HepG2 (cell line): Measurements from ENCODE around the gene LMAN2. TPM values are rescaled to one million over a fixed set of nuclear protein-coding genes. Genes with fewer than 3 reads are reported as not detected.
A peak's percentile ranks its signal among the peaks of the same experiment; 100 is the strongest.

Source experiments
- ATAD3A ChIP-seq: sonication (generic); formaldehyde crosslinking; IDR thresholded peaks from 2 replicates; pipeline ENCODE4 v1.4.0; 2020; ENCODE audit warnings: missing genetic modification reagents
- ATF3 ChIP-seq: sonication (generic); formaldehyde crosslinking; IDR thresholded peaks from 2 replicates; pipeline ENCODE4 v1.4.0; 2020; ENCODE audit warnings: missing genetic modification reagents
- CCAR2 ChIP-seq: fragments of 200-400 bp; formaldehyde crosslinking; optimal IDR thresholded peaks from 2 replicates; pipeline ENCODE3; 2018; ENCODE audit warnings: low read depth, mild to moderate bottlenecking, low read length, moderate library complexity
- CHD2 ChIP-seq: IDR thresholded peaks from 2 replicates; pipeline ENCODE4 v1.6.1; 2011; ENCODE audit warnings: low read depth, low read length, improper control_type of control experiment
- EZH2 ChIP-seq: conservative IDR thresholded peaks from 2 replicates; pipeline ENCODE4 v1.6.1; 2012; ENCODE audit warnings: mild to moderate bottlenecking, low read depth, low read length, moderate library complexity
- HNF4A ChIP-seq: sonication (generic); formaldehyde crosslinking; IDR thresholded peaks from 2 replicates; pipeline ENCODE4 v1.4.0; 2020; ENCODE audit warnings: missing genetic modification reagents
- KLF12 ChIP-seq: sonication (generic); formaldehyde crosslinking; IDR thresholded peaks from 2 replicates; pipeline ENCODE4 v1.4.0; 2020; ENCODE audit warnings: missing genetic modification reagents, borderline replicate concordance
- MAFG ChIP-seq: sonication (generic); formaldehyde crosslinking; IDR thresholded peaks from 2 replicates; pipeline ENCODE4 v1.5.1; 2020; ENCODE audit warnings: mild to moderate bottlenecking, missing genetic modification reagents
- NFE2L1 ChIP-seq: sonication (generic); formaldehyde crosslinking; IDR thresholded peaks from 2 replicates; pipeline ENCODE4 v1.4.0; 2020; ENCODE audit warnings: missing genetic modification reagents, mild to moderate bottlenecking, borderline replicate concordance
- NR2F6 ChIP-seq, 2 experiments: IDR thresholded peaks; 2 replicates each; pipeline ENCODE4 v1.6.1; 2016; ENCODE audit warnings: antibody characterized with exemption in 1 of 2, mild to moderate bottlenecking in 1 of 2
- SMARCE1 ChIP-seq: fragments of 450-650 bp; IDR thresholded peaks from 2 replicates; pipeline ENCODE4 v1.6.1; 2017; ENCODE audit warnings: borderline replicate concordance
- TMF1 ChIP-seq: sonication (generic); formaldehyde crosslinking; IDR thresholded peaks from 2 replicates; pipeline ENCODE4 v1.8.1; 2022; ENCODE audit warnings: low read depth, missing genetic modification reagents
- TRAFD1 ChIP-seq: sonication (generic); formaldehyde crosslinking; IDR thresholded peaks from 2 replicates; pipeline ENCODE4 v1.5.1; 2020; ENCODE audit warnings: missing genetic modification reagents, mild to moderate bottlenecking, borderline replicate concordance
- TRIM24 ChIP-seq: sonication (generic); formaldehyde crosslinking; IDR thresholded peaks from 2 replicates; pipeline ENCODE4 v1.8.0; 2022; ENCODE audit warnings: mild to moderate bottlenecking, missing genetic modification reagents
- ZBTB26 ChIP-seq: IDR thresholded peaks from 2 replicates; pipeline ENCODE4 v1.6.1; 2016; ENCODE audit warnings: missing compliant biosample characterization, missing genetic modification reagents, borderline replicate concordance
- ZBTB44 ChIP-seq: sonication (generic); formaldehyde crosslinking; IDR thresholded peaks from 2 replicates; pipeline ENCODE4 v1.4.0; 2020; ENCODE audit warnings: missing genetic modification reagents
- ZNF30 ChIP-seq: sonication (generic); formaldehyde crosslinking; IDR thresholded peaks from 2 replicates; pipeline ENCODE4 v1.5.0; 2020; ENCODE audit warnings: mild to moderate bottlenecking, missing genetic modification reagents
- ZNF510 ChIP-seq: sonication (generic); formaldehyde crosslinking; IDR thresholded peaks from 2 replicates; pipeline ENCODE4 v1.4.0; 2020; ENCODE audit warnings: low read depth, mild to moderate bottlenecking, missing genetic modification reagents
- polyA plus RNA-seq, 8 experiments: library from polyadenylated mRNA; depleted of rRNA in 3 of 8; stranded (reverse) in 7 of 8; unstranded in 1 of 8; fragments of >200 nt; fragmentation: Illumina TruSeq in 4 of 8; extraction: Trizol in 4 of 8; gene quantifications; 2 replicates each; pipeline versions ENCODE4 v1.2.1 to v1.2.3, GENCODE V29; 2011 to 2016; ENCODE audit warnings: low read depth in 4 of 8, missing spikeins in 1 of 8, mixed read lengths in 1 of 8; ENCODE audit not compliant: insufficient read depth in 1 of 8
- total RNA-seq, 5 experiments: library from RNA; depleted of rRNA; stranded (reverse); fragments of >200 nt; fragmentation: Illumina TruSeq; extraction: Trizol; gene quantifications; 2 replicates each; pipeline ENCODE4 v1.2.3, GENCODE V29; 2016; ENCODE audit warnings: low read depth in 1 of 5
- TF ChIP-seq, protein P1 (sequence below): sonication (generic); formaldehyde crosslinking; IDR thresholded peaks from 2 replicates; pipeline ENCODE4 v1.4.0; 2020; ENCODE audit warnings: missing genetic modification reagents, mild to moderate bottlenecking, borderline replicate concordance
- TF ChIP-seq, protein P2 (sequence below): sonication (generic); formaldehyde crosslinking; IDR thresholded peaks from 2 replicates; pipeline ENCODE4 v1.9.0; 2022; ENCODE audit warnings: low read depth, missing genetic modification reagents

LMAN2 gene
- total and polyA plus RNA-seq, 2 of the 13 experiments (the other 11 are each of a cell fraction or from before 2014, with no cell fraction given) = 191 to 197 TPM

DNA sequence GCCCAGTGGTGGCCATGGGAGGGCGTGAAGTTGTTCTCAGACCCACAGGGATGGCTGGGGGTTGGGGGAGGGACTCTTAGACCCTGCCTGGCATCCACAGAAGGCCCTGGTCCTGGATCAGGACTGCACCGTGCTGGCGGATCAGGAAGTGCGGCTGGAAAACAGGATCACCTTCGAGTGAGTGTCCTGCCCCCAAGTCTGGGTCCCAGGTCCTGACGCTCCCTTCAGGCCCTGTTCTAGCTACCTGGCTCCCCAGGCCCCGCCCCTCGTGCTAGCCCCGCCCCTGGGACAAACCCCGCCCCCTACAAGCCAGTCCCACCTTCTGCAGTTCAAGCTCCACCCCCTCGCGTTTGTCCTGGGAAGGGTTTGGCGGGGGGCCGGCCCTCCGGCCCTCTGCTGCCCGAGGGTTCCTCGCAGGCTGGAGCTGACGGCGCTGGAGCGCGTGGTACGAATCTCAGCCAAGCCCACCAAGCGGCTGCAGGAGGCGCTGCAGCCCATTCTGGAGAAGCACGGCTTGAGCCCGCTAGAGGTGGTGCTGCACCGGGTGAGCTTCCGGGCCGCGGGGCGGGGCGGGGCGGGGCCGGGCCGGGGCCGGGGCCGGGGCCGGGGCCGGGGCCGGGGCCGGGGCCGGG is 19.1 kb upstream of the LMAN2 start (continued):
- TF ChIP-seq, protein P1, sequence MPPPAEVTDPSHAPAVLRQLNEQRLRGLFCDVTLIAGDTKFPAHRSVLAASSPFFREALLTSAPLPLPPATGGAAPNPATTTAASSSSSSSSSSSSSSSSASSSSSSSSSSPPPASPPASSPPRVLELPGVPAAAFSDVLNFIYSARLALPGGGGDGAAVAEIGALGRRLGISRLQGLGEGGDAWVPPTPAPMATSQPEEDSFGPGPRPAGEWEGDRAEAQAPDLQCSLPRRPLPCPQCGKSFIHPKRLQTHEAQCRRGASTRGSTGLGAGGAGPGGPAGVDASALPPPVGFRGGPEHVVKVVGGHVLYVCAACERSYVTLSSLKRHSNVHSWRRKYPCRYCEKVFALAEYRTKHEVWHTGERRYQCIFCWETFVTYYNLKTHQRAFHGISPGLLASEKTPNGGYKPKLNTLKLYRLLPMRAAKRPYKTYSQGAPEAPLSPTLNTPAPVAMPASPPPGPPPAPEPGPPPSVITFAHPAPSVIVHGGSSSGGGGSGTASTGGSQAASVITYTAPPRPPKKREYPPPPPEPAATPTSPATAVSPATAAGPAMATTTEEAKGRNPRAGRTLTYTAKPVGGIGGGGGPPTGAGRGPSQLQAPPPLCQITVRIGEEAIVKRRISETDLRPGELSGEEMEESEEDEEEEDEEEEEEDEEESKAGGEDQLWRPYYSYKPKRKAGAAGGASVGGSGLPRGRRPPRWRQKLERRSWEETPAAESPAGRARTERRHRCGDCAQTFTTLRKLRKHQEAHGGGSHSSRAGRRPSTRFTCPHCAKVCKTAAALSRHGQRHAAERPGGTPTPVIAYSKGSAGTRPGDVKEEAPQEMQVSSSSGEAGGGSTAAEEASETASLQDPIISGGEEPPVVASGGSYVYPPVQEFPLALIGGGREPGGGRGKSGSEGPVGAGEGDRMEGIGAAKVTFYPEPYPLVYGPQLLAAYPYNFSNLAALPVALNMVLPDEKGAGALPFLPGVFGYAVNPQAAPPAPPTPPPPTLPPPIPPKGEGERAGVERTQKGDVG (CRISPR knock-in tag) = 0 out of 2 replicates have a peak, but pooled peaks have one; percentile 10
- no peak for TF ChIP-seq CHD2
- TF ChIP-seq, protein P2, sequence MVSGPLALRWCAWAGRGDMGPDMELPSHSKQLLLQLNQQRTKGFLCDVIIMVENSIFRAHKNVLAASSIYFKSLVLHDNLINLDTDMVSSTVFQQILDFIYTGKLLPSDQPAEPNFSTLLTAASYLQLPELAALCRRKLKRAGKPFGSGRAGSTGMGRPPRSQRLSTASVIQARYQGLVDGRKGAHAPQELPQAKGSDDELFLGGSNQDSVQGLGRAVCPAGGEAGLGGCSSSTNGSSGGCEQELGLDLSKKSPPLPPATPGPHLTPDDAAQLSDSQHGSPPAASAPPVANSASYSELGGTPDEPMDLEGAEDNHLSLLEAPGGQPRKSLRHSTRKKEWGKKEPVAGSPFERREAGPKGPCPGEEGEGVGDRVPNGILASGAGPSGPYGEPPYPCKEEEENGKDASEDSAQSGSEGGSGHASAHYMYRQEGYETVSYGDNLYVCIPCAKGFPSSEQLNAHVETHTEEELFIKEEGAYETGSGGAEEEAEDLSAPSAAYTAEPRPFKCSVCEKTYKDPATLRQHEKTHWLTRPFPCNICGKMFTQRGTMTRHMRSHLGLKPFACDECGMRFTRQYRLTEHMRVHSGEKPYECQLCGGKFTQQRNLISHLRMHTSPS (CRISPR knock-in tag) = no peak
- no peak for TF ChIP-seq KLF12
- TF ChIP-seq ZNF30 (CRISPR knock-in tag) = no peak
- no peak for TF ChIP-seq SMARCE1
- TF ChIP-seq ZBTB44 (CRISPR knock-in tag) = no peak
- no peak for TF ChIP-seq ATF3 (CRISPR knock-in tag)
- TF ChIP-seq CCAR2 = no peak
- peak; percentile 94 for TF ChIP-seq ZBTB26 (CRISPR knock-in tag)
- TF ChIP-seq ATAD3A (CRISPR knock-in tag) = no peak
- TF ChIP-seq TMF1 (CRISPR knock-in tag) = no peak
- no peak for TF ChIP-seq TRIM24 (CRISPR knock-in tag)
- no peak for TF ChIP-seq NFE2L1
- TF ChIP-seq HNF4A (CRISPR knock-in tag) = peak; percentile 21; the same call in 1 of the 2 replicates
- TF ChIP-seq NR2F6 (IDR thresholded peaks at IDR 0.05) = no peak
- TF ChIP-seq NR2F6 (CRISPR knock-in tag; IDR thresholded peaks at IDR 0.05) = peak; percentile 20; the same call in 1 of the 2 replicates
- no peak for TF ChIP-seq MAFG (CRISPR knock-in tag)
- no peak for TF ChIP-seq EZH2
- TF ChIP-seq ZNF510 = no peak
- TF ChIP-seq TRAFD1 = no peak
